Measurements from ENCODE around the gene MEIOB. TPM values are rescaled to one million over a fixed set of nuclear protein-coding genes. Genes with fewer than 3 reads are reported as not detected.
"Not testable (repeated sequence)": the region's sequence is repeated elsewhere in the genome, so short reads cannot be mapped to it uniquely, and the experiment has no call there.

The MEIOB gene
- total RNA-seq, 4 donors from 2014 or later: not detected

DNA sequence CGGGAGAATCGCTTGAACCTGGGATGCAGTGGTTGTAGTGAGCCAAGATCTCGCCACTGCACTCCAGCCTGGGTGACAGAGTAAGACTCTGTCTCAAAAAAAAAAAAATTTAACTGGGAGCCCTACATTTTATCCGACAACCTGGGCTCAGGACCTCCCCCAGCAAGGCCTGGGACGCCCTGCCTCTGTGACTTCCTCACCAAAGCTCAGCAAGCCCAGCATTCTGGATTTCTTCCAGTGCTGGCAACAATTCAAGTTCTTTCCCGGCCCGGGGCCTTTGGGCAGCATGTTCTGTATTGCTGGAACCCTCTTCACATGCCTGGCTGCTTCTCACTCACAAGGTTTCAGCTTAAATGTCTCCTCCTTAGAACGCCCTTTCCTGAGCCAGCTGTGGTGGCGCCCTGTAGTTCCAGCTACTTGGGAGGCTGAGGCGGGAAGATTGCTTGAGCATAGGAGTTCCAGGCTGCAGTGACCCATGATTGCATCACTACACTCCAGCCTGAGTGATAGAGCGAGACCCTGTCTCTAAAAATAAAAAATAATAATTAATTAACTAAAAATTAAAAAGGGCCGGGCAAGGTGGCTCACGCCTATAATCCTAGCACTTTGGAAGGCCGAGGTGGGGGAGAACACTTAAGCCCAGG, 15.9 kb upstream of the MEIOB start:
- TF ChIP-seq POLR2AphosphoS5 (IDR thresholded peaks at IDR 0.05) (no peak), EP300 (IDR thresholded peaks at IDR 0.05) (no peak), POLR2A (IDR thresholded peaks at IDR 0.05) (no peak)
- TF ChIP-seq, protein P1, sequence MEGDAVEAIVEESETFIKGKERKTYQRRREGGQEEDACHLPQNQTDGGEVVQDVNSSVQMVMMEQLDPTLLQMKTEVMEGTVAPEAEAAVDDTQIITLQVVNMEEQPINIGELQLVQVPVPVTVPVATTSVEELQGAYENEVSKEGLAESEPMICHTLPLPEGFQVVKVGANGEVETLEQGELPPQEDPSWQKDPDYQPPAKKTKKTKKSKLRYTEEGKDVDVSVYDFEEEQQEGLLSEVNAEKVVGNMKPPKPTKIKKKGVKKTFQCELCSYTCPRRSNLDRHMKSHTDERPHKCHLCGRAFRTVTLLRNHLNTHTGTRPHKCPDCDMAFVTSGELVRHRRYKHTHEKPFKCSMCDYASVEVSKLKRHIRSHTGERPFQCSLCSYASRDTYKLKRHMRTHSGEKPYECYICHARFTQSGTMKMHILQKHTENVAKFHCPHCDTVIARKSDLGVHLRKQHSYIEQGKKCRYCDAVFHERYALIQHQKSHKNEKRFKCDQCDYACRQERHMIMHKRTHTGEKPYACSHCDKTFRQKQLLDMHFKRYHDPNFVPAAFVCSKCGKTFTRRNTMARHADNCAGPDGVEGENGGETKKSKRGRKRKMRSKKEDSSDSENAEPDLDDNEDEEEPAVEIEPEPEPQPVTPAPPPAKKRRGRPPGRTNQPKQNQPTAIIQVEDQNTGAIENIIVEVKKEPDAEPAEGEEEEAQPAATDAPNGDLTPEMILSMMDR (IDR thresholded peaks at IDR 0.05): no peak
- Histone ChIP-seq H3K36me3 (no peaks in the 10 kb centered on the region), H3K27me3 (peaks cover 77% of the 10 kb centered on the region), H3K4me3 (no peak overlapping the region), H3K9me3 (no peaks in the 10 kb centered on the region), H3K4me1 (no peaks in the 10 kb centered on the region), H3K27ac (no peak overlapping the region)
- WGBS, 2 donors (ENCODE audit: low coverage in 1 of 2): 61 to 71% methylated on average over 5 to 8 of the region's 14 CpGs
- no peak for ATAC-seq

DNA sequence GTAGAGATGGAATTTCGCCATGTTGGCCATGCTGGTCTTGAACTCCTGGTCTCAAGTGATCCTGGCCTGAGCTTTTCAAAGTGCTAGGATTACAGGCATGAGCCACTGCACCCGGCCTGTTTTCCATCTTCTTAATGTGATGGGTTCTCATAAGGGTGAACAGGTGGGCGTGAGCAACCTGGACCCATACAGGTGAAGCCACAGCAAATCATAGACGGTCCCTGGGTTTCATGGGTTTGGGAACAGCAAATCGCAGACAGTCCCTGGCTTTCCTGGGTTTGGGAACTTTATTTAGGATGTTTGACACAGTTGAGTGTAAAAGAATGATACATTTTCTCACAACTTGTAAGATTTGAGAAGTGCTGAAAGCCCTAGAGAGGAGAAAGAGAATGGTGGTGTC, 12.9 kb upstream of the MEIOB start:
- Histone ChIP-seq H3K27me3 (peaks cover 72% of the 10 kb centered on the region), H3K36me3 (no peaks in the 10 kb centered on the region), H3K4me1 (no peaks in the 10 kb centered on the region), H3K27ac (no peak overlapping the region), H3K4me3 (no peak overlapping the region), H3K9me3 (no peaks in the 10 kb centered on the region)
- ATAC-seq: no peak
- 68 to 80% methylated on average over 2 to 4 of the region's 5 CpGs for WGBS, 2 donors (ENCODE audit: low coverage in 1 of 2)
- TF ChIP-seq, protein P1 (IDR thresholded peaks at IDR 0.05): no peak
- TF ChIP-seq POLR2A (IDR thresholded peaks at IDR 0.05): no peak
- TF ChIP-seq POLR2AphosphoS5 (IDR thresholded peaks at IDR 0.05): no peak
- no peak for TF ChIP-seq EP300 (IDR thresholded peaks at IDR 0.05)

DNA sequence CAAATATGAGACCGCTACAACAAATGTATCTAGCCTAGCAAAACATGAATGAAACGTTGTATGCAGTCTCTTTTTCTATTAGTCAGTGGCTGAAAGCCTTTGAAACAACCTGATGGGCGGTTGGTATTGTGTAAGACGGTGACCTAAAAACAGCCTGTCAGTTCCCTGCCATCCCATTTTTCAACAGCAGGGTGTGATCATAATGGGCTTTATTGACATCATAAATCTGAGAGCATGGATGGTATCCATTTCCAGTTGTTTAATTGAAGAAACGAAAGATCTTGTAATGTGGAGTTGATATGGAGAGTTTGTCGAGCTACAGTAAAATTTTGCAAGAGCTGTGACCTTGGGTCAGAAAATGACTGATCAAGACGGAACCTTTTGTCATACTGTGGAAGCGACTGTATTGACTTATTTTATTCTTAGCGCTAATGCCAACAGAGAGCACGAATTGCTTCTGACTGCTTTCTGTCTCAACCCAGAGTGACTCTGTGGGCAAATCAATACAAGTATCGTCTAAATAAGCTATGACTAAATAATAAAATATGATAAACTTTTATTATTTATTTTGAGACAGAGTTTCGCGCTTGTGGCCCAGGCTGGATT, 12.3 kb upstream of the MEIOB start:
- TF ChIP-seq POLR2A (IDR thresholded peaks at IDR 0.05) (no peak), POLR2AphosphoS5 (IDR thresholded peaks at IDR 0.05) (no peak), EP300 (IDR thresholded peaks at IDR 0.05) (no peak)
- TF ChIP-seq, protein P1 (IDR thresholded peaks at IDR 0.05): no peak
- Histone ChIP-seq H3K4me1 (no peaks in the 10 kb centered on the region), H3K27ac (no peak overlapping the region), H3K4me3 (no peak overlapping the region), H3K27me3 (peaks cover 70% of the 10 kb centered on the region), H3K9me3 (no peaks in the 10 kb centered on the region), H3K36me3 (no peaks in the 10 kb centered on the region)
- 63 to 70% methylated on average over 13 of the region's 13 CpGs for WGBS, 2 donors (ENCODE audit: low coverage in 1 of 2)
- ATAC-seq: no peak

DNA sequence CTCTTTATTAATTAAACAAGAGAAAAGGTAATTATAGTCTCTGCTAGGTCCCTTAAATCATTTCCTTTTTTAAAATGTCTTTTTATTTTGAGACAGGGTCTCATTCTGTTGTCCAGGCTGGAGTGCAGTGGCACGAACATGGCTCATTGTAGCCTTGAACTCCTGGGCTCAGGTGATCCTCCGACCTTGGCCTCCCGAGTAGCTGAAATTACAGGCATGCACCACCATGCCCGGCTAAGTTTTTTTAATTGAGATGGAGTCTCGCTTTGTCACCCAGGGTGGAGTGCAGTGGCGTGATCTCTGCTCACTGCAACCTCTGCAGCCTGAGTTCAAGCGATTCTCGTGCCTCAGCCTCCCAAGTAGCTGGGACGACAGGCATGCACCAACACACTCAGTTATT, 9.2 kb upstream of the MEIOB start:
- H3K4me1 ChIP-seq, H3K9me3 ChIP-seq, ATAC-seq, H3K4me3 ChIP-seq, H3K36me3 ChIP-seq, H3K27ac ChIP-seq: not testable (repeated sequence)
- WGBS, 2 donors (ENCODE audit: low coverage in 1 of 2): 82 to 86% methylated on average over 6 to 9 of the region's 9 CpGs
- H3K27me3 ChIP-seq: peaks cover 84% of the 10 kb centered on the region

DNA sequence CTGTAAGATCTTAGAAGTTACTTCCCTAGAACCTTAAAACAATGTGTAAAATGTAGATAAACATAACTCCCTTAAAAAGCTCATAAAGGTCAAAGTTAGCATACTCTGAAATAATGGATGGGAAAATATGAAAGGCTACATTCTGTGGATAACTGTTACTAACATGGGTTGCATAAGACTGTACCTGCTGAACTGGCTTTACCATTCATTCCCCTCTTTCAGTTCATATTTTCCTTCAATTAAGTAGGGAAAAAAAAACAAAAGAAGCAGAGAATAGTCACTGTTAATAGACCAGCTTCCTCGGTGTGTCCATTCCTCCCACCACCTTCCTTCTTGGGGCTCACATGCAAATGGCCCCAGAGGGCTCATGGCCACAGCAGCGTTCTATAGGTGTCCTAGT, 7.5 kb upstream of the MEIOB start:
- H3K4me3 ChIP-seq: no peak overlapping the region
- no peak overlapping the region for H3K27ac ChIP-seq
- H3K36me3 ChIP-seq: no peaks in the 10 kb centered on the region
- no peak for ATAC-seq
- H3K4me1 ChIP-seq: no peaks in the 10 kb centered on the region
- H3K9me3 ChIP-seq: no peaks in the 10 kb centered on the region
- peaks cover 87% of the 10 kb centered on the region for H3K27me3 ChIP-seq
- TF ChIP-seq, protein P1 (IDR thresholded peaks at IDR 0.05): no peak
- TF ChIP-seq POLR2A (IDR thresholded peaks at IDR 0.05): no peak
- no peak for TF ChIP-seq EP300 (IDR thresholded peaks at IDR 0.05)
- no peak for TF ChIP-seq POLR2AphosphoS5 (IDR thresholded peaks at IDR 0.05)
- WGBS, 2 donors (ENCODE audit: low coverage in 1 of 2): 20 to 38% methylated on average over 2 of the region's 2 CpGs

Measured in gastroesophageal sphincter (tissue), 4 donors.